Colonic mucosa (tissue), 4 donors: ENCODE measurements around the gene SEZ6L. TPM values are rescaled to one million over a fixed set of nuclear protein-coding genes. Genes with fewer than 3 reads are reported as not detected.

Experiments
- DNase-seq: peaks from one replicate; pipeline ENCODE4 v3.0.0-alpha.2; 2020
- H3K27ac ChIP-seq: fragments of 200-600 bp; one replicate; pipeline ENCODE4 v1.8.0; 2021
- H3K27me3 ChIP-seq: fragments of 200-600 bp; one replicate; pipeline ENCODE4 v1.8.0; 2021
- H3K36me3 ChIP-seq: fragments of 200-600 bp; one replicate; pipeline ENCODE4 v1.8.0; 2021
- H3K4me1 ChIP-seq: fragments of 200-600 bp; one replicate; pipeline ENCODE4 v1.8.0; 2021; ENCODE audit warnings: mild to moderate bottlenecking
- H3K4me3 ChIP-seq: fragments of 200-600 bp; one replicate; pipeline ENCODE4 v1.8.0; 2021
- H3K9ac ChIP-seq, 2 donors: one replicate each; pipeline ENCODE4 v1.7.0; 2013; ENCODE audit warnings: control low read depth in 2 of 2, low read depth in 2 of 2, low read length in 2 of 2
- H3K9me3 ChIP-seq: fragments of 200-600 bp; one replicate; pipeline ENCODE4 v1.8.0; 2021
- intact Hi-C: fragments of 100-400 bp; cut with DNase I; formaldehyde crosslinking; loops from one replicate; pipeline ENCODE4 v1.14.1; 2022
- total RNA-seq, 2 donors: library from RNA; stranded (reverse); fragmentation: NEBNext Ultra II Directional in 1 of 2; extraction: Animal tissue kit (Norgen Biotek cat#: 25700) in 1 of 2; gene quantifications; one replicate each; pipeline ENCODE4 v1.2.1, GENCODE V29; 2021
- TF ChIP-seq, protein P1 (sequence below): fragments of 200-600 bp; IDR thresholded peaks from one replicate; pipeline ENCODE4 v1.8.0; 2022; ENCODE audit warnings: antibody characterized with exemption, mild to moderate bottlenecking
- donor health status: healthy.
- donor health status: DM: no; HTN: no; CAD: no.
- donor health status: DM: no; HTN: no; CAD: no.

The SEZ6L gene
- total RNA-seq, 2 donors from 2014 or later, result 0.32 TPM; not detected in 1

DNA sequence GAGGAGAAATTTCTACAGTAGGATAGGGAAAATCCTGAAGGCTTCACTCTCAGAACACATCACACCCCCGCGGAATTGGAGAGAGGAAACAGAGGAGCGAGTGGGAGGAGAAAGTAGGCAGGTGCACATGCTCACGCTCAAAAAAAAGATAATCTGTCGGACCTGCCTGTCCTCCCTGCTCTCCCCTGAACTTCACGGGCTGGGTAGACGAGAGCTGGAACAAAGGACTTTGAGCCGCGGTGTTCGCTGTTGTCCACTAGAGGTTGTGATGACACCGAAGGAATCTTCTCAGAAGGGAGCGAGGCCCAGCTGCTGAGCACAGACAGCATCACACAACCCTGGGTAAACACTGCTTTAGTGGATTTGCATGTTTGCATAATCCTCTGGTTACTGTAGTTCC lies 5.0 kb downstream of the SEZ6L start:
- Histone ChIP-seq H3K9me3 (no peaks in the 10 kb centered on the region), H3K36me3 (no peaks in the 10 kb centered on the region), H3K27ac (no peak overlapping the region), H3K4me1 (no peaks in the 10 kb centered on the region), H3K27me3 (peaks cover 17% of the 10 kb centered on the region), H3K4me3 (no peak overlapping the region), H3K9ac (no peak overlapping the region)
- TF ChIP-seq, protein P1, sequence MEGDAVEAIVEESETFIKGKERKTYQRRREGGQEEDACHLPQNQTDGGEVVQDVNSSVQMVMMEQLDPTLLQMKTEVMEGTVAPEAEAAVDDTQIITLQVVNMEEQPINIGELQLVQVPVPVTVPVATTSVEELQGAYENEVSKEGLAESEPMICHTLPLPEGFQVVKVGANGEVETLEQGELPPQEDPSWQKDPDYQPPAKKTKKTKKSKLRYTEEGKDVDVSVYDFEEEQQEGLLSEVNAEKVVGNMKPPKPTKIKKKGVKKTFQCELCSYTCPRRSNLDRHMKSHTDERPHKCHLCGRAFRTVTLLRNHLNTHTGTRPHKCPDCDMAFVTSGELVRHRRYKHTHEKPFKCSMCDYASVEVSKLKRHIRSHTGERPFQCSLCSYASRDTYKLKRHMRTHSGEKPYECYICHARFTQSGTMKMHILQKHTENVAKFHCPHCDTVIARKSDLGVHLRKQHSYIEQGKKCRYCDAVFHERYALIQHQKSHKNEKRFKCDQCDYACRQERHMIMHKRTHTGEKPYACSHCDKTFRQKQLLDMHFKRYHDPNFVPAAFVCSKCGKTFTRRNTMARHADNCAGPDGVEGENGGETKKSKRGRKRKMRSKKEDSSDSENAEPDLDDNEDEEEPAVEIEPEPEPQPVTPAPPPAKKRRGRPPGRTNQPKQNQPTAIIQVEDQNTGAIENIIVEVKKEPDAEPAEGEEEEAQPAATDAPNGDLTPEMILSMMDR, result no peak
- no peak for DNase-seq
- intact Hi-C loops, result loop anchor here (10.0 kb wide), 1 partner anchor 151 kb away; no protein-coding TSS in a partner anchor

DNA sequence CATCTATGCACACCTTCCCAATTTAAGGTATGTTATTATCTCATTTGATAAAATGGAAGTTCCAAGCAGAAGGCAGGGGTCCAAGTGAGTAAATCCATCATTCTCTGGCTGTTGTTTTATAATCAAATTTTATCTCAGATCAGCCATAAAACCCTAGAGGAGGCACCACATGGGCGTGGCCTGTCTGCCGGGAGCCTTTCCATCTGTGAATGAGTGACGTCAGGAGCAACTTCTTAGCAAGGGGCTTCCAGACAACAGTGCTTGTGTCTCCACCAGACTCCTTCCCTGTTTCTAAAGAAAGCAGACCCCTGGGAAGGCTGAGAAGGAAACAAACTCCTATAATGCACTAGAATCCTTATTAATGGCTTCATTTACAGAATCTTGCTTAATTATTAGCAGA lies 13.5 kb downstream of the SEZ6L start:
- Histone ChIP-seq H3K27ac (no peak overlapping the region), H3K9ac (no peak overlapping the region), H3K27me3 (no peaks in the 10 kb centered on the region), H3K36me3 (no peaks in the 10 kb centered on the region), H3K9me3 (no peaks in the 10 kb centered on the region), H3K4me3 (no peak overlapping the region), H3K4me1 (no peaks in the 10 kb centered on the region)
- intact Hi-C loops, result no loop called here
- TF ChIP-seq, protein P1, result no peak
- DNase-seq, result no peak

DNA sequence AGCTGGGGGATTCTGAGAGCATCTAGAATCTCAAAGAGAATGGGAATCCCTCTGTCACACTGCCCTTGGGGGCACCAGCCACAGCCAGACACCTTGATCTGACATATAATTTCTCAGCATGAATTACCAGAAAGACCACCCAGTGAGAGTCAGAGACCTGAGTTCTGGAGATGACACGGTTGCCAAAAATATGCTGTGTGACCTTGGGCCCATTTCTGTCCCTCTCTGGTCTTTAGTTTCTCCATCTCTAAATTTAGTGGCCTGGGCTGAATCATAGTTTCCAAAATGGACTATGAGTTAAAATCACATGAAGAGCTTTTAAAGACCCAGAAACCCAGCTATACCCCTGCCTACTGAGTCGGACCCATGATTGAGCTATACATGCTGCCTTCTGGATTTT lies 15.9 kb downstream of the SEZ6L start:
- intact Hi-C loops, result no loop called here
- no peak overlapping the region for H3K27ac ChIP-seq
- H3K4me1 ChIP-seq, result no peaks in the 10 kb centered on the region
- TF ChIP-seq, protein P1, result no peak
- no peak for DNase-seq
- H3K9ac ChIP-seq, result no peak overlapping the region
- H3K36me3 ChIP-seq, result no peaks in the 10 kb centered on the region
- no peaks in the 10 kb centered on the region for H3K27me3 ChIP-seq
- no peaks in the 10 kb centered on the region for H3K9me3 ChIP-seq
- H3K4me3 ChIP-seq, result no peak overlapping the region

DNA sequence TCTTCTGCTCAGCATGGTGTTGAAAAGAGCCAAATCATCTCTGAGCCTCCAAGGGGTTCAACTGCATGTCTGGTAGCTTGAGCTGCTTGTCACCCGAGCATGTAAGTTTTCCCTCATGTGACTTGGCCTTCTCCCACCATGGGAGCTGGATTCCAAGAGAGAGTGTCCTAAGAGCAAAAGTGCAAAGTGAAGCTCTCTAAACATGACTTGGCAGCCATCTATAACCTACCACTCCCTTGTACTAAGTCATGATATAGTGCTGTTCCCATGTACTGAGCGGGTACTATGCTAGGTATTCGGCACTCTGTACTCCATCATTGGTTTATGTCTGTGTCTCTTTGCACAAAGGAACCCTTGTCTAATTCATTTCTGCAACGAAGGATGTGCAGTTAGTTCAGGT lies 19.1 kb downstream of the SEZ6L start:
- H3K27ac ChIP-seq, result no peak overlapping the region
- TF ChIP-seq, protein P1, result no peak
- H3K27me3 ChIP-seq, result no peaks in the 10 kb centered on the region
- H3K9ac ChIP-seq, result no peak overlapping the region
- H3K4me1 ChIP-seq, result no peaks in the 10 kb centered on the region
- H3K36me3 ChIP-seq, result no peaks in the 10 kb centered on the region
- intact Hi-C loops, result no loop called here
- H3K4me3 ChIP-seq, result no peak overlapping the region
- H3K9me3 ChIP-seq, result no peaks in the 10 kb centered on the region
- no peak for DNase-seq

DNA sequence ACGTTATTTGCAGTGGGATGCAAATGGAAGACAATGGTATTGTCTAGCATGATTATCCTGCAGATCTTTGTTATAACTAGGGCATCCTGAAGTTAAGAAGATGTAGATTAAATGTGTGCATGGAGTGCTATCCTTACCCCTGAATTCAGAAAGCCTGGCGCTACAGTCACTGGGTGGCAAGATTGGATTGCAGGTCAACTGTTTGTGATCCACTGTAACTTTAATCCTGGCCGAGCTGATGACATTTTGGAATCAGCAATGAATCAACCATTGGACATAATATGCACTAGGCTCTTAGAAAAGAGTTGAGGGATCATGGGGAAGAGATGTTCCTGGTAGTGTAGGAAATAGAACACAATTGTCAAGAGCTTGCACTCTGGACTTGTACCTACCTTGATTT lies 25.1 kb downstream of the SEZ6L start:
- Histone ChIP-seq H3K36me3 (no peaks in the 10 kb centered on the region), H3K9ac (no peak overlapping the region), H3K4me3 (no peak overlapping the region), H3K4me1 (no peaks in the 10 kb centered on the region), H3K9me3 (no peaks in the 10 kb centered on the region), H3K27me3 (no peaks in the 10 kb centered on the region), H3K27ac (no peak overlapping the region)
- DNase-seq, result no peak
- TF ChIP-seq, protein P1, result no peak
- intact Hi-C loops, result no loop called here

DNA sequence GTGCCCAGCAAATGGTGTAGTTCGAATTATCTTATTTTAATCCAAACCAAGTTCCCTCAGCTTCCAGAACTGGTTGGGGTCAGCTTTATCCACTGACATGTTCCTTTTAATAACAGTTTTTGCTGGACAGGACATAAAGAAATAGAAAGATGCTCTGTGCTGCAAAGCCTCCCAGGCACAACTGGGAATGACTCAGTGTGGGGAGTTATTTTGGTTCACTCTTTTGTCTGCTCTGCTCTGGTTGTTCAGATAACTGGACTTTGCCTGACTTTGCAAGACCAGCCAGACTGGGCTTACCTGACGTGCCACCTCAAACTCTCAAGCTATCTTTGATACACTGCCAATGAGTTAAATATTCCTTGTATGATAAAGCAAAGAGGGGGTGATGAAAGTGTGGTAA lies 25.6 kb downstream of the SEZ6L start:
- Histone ChIP-seq H3K9ac (no peak overlapping the region), H3K4me3 (no peak overlapping the region), H3K36me3 (no peaks in the 10 kb centered on the region), H3K27ac (no peak overlapping the region), H3K27me3 (no peaks in the 10 kb centered on the region), H3K9me3 (no peaks in the 10 kb centered on the region), H3K4me1 (no peaks in the 10 kb centered on the region)
- TF ChIP-seq, protein P1, result no peak
- DNase-seq, result no peak
- intact Hi-C loops, result no loop called here
